Activated CD4-positive, alpha-beta T cell treated with anti-CD3 and anti-CD28 coated beads, Interleukin-2, amount 50 U/mL, for 48 hours (primary cell): ENCODE results near the gene KCNS1.
"Not testable (repeated sequence)": the region's sequence is repeated elsewhere in the genome, so short reads cannot be mapped to it uniquely, and the experiment has no call there.

Source experiments
- DNase-seq, 2 experiments: peaks; one replicate each; pipeline ENCODE4 v3.0.0-alpha.2; 2020

KCNS1 gene

GRCh38 chr20:45072066-45072465 lies 28.9 kb downstream of the KCNS1 start:
- DNase-seq = no peak

GRCh38 chr20:45070932-45071632 lies 29.8 kb downstream of the KCNS1 start:
- no peak for DNase-seq

- DNase-seq = no peak
These were observed 31.7 kb downstream of the KCNS1 start for GRCh38 chr20:45069261-45069660.

- no peak for DNase-seq
These were observed 33.4 kb downstream of the KCNS1 start for GRCh38 chr20:45067558-45067957.

- no peak for DNase-seq
These were observed 33.8 kb downstream of the KCNS1 start for GRCh38 chr20:45067087-45067486.

GRCh38 chr20:45066372-45066771 lies 34.6 kb downstream of the KCNS1 start:
- DNase-seq = no peak

- no peak for DNase-seq
These were observed 36.1 kb downstream of the KCNS1 start for GRCh38 chr20:45064812-45065211.

GRCh38 chr20:45063107-45063506 lies 37.8 kb downstream of the KCNS1 start:
- DNase-seq = not testable (repeated sequence)

GRCh38 chr20:45061244-45061643 lies 39.7 kb downstream of the KCNS1 start:
- no peak for DNase-seq

GRCh38 chr20:45060294-45060693 lies 40.6 kb downstream of the KCNS1 start:
- DNase-seq = no peak

- no peak for DNase-seq
These were observed 41.8 kb downstream of the KCNS1 start for GRCh38 chr20:45059022-45059728.

GRCh38 chr20:45058168-45058850 lies 42.6 kb downstream of the KCNS1 start:
- no peak for DNase-seq

GRCh38 chr20:45056473-45057173 lies 44.3 kb downstream of the KCNS1 start:
- DNase-seq = no peak

- no peak for DNase-seq
These were observed 45.9 kb downstream of the KCNS1 start for GRCh38 chr20:45055056-45055455.

GRCh38 chr20:45053430-45054351 lies 47.2 kb downstream of the KCNS1 start:
- no peak for DNase-seq

GRCh38 chr20:45052698-45053429 lies 48.1 kb downstream of the KCNS1 start:
- DNase-seq = no peak

- no peak for DNase-seq
These were observed 49.5 kb downstream of the KCNS1 start for GRCh38 chr20:45051204-45052060.

GRCh38 chr20:45049904-45050471 lies 50.9 kb downstream of the KCNS1 start:
- DNase-seq = no peak

- no peak for DNase-seq
These were observed 51.5 kb downstream of the KCNS1 start for GRCh38 chr20:45049438-45049837.

GRCh38 chr20:45047581-45048119 lies 53.3 kb downstream of the KCNS1 start:
- no peak for DNase-seq
